ENCODE results near the gene SPTBN2. TPM values are rescaled to one million over a fixed set of nuclear protein-coding genes. Genes with fewer than 3 reads are reported as not detected.

SPTBN2 gene
- total RNA-seq, 4 donors from 2014 or later = 1.6 to 14.4 (median 8.6) TPM

- TF ChIP-seq CTCF (IDR thresholded peaks at IDR 0.05) = no peak
- DNase-seq (ENCODE audit: low spot score) = no peak
- ATAC-seq (ENCODE audit: low FRiP score) = no peak
Measured at GRCh38 chr11:66708701-66709100, 20.3 kb downstream of the SPTBN2 start.

DNA sequence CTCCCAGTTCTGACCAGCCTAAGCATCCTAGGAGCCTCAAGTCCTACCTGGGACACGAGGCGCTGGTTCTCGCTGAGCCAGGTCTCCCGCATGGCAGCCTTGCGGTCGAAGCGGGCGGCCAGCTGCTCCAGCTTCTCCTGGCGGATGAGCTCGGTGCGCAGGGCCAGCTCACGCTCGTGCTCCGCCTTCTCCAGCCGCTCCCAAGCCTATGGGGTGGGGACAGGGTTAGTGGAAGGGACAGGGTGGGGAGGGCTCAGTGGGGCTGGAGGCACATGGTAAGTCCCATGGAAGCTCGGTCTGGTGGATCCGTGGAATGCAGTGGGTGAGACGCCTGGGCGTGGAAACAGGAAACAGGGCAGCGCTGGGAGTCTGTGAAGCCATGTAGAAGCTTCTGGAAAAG is 20.9 kb downstream of the SPTBN2 start:
- no peak for DNase-seq (ENCODE audit: low spot score)
- no peak for TF ChIP-seq CTCF (IDR thresholded peaks at IDR 0.05)
- ATAC-seq (ENCODE audit: low FRiP score) = no peak

DNA sequence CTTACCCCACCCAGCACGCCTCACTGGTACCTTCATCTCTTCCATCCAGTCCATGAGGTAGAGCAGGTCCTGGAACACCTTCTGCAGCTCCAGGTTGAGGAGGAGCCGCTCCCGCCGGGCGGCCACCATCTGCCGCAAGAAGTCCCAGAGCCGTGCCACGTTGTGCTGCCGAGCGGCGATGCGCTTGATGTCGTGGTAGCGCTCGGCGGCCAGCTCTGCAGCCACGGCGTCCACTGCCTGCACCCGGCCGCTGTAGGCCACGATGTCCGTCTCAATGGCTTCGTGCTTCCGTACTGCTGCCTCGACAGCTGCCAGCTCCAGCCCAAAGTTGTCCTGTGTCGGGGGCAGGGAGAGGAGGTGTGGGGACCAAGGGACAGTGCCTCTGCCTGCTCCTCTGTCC is 21.5 kb downstream of the SPTBN2 start:
- TF ChIP-seq CTCF (IDR thresholded peaks at IDR 0.05) = no peak
- ATAC-seq (ENCODE audit: low FRiP score) (no peak), DNase-seq (ENCODE audit: low spot score) (no peak)

- TF ChIP-seq CTCF (IDR thresholded peaks at IDR 0.05) = no peak
- no peak for DNase-seq (ENCODE audit: low spot score)
- ATAC-seq (ENCODE audit: low FRiP score) = no peak
Measured at GRCh38 chr11:66706989-66707388, 22.0 kb downstream of the SPTBN2 start.

- no peak for ATAC-seq (ENCODE audit: low FRiP score)
- no peak for DNase-seq (ENCODE audit: low spot score)
- TF ChIP-seq CTCF (IDR thresholded peaks at IDR 0.05) = no peak
Measured at GRCh38 chr11:66705587-66706335, 23.3 kb downstream of the SPTBN2 start.

- TF ChIP-seq CTCF (IDR thresholded peaks at IDR 0.05) = no peak
- DNase-seq (ENCODE audit: low spot score) = no peak
Measured at GRCh38 chr11:66704659-66705360, 24.2 kb downstream of the SPTBN2 start.

More at GRCh38 chr11:66704659-66705360, 24.2 kb downstream of the SPTBN2 start:
- no peak for ATAC-seq (ENCODE audit: low FRiP score)

All from omental fat pad (tissue), 4 donors.